ENCODE results near the gene TEAD4. TPM values are rescaled to one million over a fixed set of nuclear protein-coding genes. Genes with fewer than 3 reads are reported as not detected.

The TEAD4 gene
- polyA plus RNA-seq, 1 donor: 99.9 TPM

DNA sequence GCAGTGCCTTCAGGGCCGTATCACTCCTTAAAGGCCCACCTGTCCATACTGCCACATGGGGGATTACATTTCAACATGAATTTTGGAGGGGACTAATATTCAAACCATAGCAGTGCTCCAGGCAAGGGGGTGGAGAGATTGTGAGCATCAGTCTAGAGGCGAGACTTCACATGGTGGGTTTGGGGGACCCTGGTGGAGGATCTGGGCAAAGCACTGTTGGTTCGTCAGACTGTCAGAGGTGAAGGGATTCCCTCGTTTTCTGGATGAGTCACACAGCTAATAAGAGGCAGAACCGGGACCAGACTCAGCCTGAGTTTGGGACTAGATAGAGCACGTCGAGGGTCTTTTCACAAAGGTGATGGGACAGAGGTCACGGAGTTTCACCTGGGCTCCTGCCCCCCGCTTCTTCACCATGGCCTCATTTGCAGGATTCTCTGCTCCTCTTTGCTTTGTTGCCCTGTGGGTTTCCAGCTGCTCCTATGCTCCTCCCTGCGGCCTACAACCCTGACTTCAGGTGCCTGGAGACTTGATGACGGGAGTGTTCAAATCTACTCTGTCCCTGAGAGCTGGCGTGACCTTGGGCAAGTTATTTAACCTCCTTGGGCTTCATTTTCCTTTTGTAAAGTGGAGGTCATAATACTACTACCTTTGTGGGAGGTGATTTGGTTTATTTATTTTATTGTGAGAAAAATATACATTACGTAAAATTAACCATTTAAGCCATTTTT lies 41.5 kb downstream of the TEAD4 start:
- DNase-seq (ENCODE audit: low read depth): no peak

DNA sequence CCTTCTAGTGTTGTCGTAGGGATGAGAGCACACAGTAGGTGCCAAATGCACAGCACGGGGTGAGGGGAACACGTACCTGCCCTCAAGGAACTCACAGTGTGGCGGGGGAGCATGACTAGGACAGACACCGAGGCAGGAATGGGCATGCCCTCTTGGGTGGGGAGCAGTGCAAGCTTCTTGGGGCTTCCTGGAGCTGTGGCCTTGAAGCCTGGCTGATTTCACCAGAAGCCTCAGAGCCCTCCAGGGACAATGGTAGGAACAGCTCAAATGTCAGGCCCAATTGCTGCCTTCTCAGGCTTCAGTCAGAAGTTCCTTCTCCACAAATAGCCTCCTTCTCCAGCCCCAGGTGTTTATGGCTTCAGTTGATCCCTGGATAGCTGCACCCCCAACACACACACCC lies 43.4 kb downstream of the TEAD4 start:
- no peak for DNase-seq (ENCODE audit: low read depth)

DNA sequence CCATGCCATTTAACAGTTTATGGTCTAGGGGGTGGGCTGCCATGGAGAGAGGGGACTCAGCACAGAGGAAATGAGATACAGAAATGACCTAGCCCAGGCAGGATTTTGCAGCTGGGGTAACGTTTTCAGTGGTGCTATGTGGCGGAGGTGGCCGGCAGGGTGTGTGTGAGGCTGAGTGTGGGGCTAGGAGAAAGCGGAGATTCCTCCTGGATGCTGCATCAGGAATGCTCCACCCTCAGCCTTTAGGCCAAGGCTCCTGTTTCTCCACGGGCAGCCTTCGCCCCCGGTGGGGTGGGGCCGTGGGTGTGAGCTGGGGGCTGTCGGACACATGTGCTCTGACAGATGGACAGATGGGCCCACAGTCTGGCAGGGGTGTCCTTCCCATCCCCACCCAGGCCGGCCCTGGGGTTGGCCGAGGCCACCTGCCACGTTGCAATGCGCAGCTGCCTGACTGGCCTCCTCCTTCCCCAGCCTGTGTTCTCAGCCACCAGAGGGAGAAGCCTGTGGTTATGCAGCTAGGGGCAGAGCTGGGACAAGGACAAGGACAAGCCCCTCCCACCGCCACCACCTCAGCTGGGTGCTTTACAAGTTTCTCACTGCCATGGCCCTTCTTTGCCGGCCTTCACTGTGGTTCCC lies 44.3 kb downstream of the TEAD4 start:
- DNase-seq (ENCODE audit: low read depth): no peak

DNA sequence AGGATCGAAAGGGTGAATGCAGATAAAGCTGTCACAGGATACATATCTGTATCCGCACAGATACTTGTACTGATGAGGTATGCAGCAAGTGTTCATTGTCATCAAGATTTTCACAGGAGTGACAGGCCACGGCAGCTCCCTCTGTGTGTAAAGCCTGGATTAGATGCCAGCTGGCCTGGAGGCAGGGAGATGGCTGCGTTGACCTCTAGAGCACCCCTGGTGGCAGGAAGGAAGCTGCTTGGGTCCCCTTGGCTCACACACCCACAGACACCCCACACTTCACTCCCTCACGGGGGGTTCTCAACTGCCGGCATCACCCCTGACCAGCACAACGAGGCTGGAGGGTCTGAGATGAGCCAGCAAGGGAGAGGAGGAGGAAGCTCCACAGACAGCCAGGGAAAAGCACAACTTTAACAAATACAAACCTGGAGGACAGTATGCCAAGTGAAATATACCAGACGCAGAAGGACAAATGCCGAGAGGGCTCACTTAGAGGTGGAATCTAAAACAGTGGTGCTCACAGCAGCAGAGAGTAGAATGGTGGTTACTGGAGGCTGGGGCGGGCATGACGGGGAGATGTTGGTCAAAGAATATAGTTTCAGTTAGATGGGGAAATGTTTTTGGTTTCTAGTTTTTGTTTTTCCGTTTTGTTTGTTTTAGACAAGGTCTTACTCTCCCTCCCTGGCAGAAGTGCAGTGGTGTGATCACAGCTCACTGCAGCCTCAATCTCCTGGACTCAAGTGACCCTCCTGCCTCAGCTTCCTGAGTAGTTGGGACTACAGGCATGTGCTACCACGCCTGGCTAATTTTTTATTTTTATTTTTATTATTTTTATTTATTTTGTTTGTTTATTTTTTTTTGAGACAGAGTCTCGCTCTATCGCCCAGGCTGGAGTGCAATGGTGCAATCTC lies 45.7 kb downstream of the TEAD4 start:
- DNase-seq (ENCODE audit: low read depth): no peak

DNA sequence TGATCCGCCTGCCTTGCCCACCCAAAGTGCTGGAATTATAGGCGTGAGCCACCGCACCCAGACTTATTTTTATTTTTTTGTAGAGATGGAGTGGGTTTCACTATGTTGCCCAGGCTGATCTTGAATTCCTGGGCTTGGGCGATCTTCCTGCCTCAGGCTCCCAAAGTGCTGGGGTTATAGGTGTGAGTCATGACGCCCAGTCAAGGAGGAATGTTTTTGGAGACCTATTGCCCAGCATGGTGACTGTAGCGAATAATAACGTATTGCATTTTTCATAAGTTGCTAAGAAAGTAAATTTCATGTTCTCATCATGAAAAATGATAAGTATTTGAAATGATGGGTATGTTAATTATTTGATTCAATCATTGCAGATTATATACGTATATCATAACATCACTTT lies 46.5 kb downstream of the TEAD4 start:
- no peak for DNase-seq (ENCODE audit: low read depth)

DNA sequence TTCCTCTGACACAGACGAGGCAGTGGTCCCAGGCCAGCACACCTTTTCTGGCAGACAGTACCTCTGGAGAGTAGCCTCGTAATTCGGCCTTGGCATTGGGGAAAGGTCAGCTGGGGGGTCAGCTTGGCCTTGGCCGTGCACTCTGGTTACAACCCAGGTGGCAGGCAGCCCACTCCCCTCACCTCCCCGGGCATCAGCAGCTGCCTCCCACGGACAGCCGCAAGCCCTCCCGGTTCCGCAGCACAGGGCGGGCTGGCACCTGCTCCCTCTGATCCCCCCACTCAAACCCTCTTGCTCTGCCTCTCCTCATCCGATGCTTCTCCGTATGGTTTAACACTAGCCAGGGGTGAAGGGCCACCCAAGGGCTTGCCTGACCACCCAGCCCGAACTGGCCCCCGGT lies 50.6 kb downstream of the TEAD4 start:
- DNase-seq (ENCODE audit: low read depth): no peak

DNA sequence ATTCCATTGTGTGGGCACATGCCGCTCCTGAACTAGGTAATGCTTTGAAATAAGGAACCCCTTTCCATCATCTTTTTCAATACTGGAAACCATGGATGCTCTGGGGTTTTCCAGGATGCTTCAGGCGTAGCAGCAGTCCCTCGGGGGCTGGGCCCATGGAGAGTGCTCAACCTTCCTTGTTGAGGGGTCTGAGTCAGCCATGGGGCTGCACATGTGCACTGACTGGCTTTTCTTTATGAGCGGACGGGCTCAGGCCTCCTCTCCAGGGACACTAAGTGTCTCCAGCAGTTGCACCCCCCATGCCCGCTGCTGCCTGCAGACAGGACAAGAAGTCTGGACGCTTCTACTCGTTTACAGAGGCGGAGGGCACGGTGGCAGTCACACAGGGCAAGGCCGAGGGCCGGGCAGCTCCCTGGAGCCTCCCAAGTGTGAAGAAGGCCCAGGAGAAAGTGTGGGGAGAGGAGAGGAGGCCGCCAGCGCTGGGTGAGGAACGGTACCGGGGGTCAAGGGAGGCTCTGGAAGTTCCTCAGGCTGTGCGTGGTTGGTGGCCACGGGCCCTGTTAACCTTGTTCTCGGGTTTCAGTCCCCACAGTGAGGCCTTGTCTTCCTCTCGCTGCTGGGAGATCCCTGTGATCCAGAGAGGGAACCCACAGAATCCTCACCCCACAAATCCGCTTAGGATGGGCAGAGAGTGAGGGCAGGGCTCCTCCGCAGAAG lies 51.2 kb downstream of the TEAD4 start:
- no peak for DNase-seq (ENCODE audit: low read depth)

DNA sequence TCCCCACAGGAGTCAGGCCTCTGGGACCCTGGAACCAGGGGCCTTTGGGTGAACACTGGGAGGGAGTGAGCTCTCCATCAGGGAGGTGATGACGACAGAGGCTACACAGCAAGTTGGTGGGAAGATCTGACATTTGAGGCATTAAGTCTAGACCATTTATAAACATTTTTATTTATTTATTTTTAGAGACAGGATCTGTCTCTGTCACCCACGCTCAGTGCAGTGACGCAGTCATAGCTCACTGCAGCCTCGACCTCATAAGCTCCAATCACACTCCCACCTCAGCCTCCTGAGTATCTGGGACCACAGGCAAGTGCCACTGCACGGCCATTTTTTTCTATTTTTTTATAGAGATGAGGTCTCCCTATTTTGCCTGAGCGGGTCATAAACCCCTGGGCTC lies 53.6 kb downstream of the TEAD4 start:
- no peak for DNase-seq (ENCODE audit: low read depth)

DNA sequence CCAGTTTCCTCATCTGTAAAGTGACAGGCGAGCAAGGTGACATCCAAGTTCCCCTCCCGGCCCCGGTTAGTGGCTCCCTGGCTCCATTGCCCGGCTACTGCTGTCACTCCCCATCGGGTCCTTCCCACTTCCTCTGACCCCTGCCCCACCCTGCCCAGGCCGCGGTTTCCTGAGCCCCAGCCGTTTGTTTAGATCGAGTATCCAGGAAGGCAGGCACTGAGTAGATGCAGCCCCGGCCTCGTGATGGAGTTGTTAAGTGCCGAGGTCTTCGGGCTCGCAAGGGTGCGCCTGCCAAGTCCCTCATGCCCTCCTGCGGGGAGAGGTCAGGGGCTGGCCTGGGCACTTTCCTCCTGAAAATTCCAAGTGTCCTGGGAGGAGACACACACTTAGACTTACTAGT lies 55.4 kb downstream of the TEAD4 start:
- no peak for DNase-seq (ENCODE audit: low read depth)

DNA sequence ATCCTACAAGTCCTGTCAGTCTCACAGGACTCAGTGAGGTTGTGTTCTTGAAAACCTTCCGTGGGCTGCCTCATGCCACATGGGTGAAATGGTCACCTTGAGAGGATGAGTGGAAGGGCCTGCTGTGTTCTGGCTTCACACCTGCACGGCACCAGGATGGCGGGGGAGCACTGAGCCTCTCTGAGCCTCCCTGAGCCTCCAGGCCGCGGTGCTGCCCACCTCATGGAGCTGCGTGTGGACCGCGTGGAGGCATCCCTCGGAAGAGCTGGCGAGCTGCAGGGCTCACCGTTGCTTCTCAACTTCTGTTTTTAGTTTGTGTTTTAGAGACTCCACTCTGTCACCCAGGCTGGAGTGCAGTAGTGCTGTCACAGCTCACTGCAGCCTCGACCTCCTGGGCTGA lies 56.2 kb downstream of the TEAD4 start:
- no peak for DNase-seq (ENCODE audit: low read depth)

DNA sequence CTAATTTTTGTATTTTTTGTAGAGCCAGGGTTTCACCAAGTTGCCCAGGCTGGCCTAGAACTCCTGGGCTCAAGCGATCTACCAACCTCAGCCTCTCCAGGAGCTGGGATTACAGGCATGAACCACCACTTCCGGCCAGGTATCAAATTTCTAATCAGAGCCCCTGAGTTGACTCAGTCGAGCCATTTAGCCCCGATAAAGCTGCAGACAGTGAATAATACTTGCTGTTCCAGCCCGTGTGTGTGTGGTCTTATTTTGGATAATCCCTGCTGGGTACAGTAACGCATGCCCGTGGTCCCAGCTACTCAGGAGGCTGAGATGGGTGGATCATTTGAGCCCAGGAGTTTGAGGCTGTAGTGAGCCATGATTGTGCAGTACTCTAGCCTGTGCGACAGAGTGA lies 57.0 kb downstream of the TEAD4 start:
- DNase-seq (ENCODE audit: low read depth): no peak

DNA sequence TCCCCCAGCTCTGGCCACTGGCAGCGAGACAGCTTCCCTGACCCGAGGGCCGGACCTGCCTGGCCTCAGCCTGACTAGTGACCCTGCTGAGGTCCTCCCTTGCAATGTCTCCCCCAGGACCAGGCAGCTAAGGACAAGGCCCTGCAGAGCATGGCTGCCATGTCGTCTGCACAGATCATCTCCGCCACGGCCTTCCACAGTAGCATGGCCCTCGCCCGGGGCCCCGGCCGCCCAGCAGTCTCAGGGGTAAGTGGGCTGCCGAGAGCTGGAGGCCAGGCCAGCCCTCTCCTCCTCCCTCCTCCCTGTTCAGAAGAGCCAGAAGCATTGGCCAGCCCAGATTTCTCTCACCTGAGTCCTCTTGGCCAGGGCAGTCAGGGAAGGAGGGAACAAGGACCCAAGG lies 58.1 kb downstream of the TEAD4 start:
- no peak for DNase-seq (ENCODE audit: low read depth)

DNA sequence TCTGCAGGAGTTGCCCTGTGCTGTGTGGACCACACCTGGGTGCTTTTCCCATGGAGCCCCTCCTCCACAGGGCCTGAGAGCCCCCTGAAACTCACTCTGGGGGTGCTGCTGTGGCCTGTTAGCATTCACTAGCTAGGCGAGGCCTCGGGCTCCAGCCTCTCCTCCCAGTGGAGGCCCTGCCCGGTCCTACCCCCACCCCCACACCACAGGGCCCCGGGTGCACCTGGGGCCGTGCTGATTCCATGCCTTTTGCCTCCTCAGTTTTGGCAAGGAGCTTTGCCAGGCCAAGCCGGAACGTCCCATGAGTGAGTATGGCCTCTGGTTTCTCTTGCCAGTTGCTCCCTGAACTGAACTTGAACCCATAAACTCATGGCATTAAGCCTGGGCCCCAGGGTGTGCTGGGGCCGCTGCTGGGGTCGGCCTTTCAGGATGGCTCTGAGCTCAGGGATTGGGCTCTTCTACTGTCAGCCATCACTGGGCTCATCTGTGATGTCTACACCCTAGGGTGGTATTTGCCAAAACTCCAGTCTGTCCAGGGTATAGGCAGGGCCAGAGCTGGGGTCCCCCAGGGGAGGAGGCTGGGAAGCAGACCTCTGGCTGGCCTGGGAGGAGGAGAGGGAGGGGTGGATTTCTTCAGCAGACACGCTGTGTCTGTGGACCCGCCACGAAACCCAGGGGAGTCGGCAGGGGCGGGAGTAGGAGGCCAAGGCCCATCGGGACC lies 59.2 kb downstream of the TEAD4 start:
- DNase-seq (ENCODE audit: low read depth): no peak

DNA sequence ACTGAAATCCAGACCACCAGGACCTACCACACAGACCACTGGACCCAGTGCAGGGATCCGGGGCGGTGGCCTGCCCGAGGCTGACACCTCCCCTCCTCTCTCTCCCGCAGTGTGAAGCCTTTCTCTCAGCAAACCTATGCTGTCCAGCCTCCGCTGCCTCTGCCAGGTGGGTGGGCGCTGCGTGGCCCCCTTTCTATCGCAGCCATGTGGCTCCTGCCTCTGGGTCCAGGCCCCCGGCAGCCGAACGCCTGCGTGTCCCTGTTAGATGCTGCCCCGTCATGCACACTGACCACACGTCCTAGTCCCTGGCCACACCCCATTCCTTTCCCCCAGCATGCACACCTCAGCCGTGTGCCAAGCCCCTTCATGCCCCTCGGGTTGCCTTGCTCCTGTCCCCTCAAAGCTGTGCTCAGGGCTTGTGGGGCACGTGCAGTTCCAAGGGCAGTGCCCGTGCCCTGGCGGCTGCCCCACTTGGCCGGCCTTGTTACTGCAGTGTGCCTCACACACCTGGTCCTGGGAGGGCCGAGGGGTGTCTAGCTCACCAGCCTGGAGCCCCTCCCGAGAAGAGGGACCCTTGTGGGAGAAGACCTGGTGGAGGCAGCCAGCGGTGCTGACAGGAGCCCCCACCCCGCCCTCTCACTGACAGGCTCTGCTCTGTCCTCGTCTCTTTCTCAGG lies 59.9 kb downstream of the TEAD4 start:
- DNase-seq (ENCODE audit: low read depth): no peak

DNA sequence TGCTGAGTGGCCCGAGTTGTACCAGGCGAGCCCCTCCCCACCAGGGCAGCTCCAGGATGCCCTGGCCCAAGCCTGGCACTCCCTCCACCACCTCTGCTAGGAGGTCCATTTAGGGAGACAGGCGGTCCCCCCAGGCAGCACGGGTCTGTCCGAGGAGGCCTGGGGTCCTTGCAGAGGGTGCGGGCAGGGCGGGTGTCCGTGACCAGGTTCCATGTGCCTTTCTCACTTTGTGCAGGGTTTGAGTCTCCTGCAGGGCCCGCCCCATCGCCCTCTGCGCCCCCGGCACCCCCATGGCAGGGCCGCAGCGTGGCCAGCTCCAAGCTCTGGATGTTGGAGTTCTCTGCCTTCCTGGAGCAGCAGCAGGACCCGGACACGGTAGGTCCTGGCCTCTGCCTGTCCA lies 61.2 kb downstream of the TEAD4 start:
- DNase-seq (ENCODE audit: low read depth): no peak

DNA sequence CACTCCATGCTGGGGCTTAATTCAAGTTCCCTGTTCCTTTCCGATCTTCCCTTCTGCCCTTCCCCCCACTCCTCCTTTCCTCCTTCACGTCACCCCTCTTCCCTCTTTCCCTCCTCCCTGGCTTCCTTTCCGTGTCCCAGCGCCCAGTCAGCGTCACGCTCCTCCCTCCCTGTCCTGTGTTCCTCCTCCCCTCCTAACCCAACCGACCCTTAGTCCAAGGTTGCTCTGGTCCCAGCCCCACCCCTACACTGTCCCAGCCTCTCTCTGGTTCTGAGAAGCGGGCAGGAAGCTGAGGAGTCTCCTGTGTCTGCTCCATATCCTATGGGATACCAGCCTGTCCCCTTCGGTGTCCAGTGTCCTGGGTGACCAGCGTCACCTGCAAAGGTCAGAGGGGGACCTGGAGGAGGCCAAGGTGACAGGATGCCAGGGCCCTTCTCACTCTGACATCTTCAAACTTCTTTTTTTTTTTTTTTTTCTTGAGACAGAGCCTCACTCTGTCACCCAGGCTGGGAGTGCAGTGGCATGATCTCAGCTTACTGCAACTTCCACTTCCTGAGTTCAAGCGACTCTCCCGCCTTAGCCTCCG lies 61.7 kb downstream of the TEAD4 start:
- DNase-seq (ENCODE audit: low read depth): no peak

DNA sequence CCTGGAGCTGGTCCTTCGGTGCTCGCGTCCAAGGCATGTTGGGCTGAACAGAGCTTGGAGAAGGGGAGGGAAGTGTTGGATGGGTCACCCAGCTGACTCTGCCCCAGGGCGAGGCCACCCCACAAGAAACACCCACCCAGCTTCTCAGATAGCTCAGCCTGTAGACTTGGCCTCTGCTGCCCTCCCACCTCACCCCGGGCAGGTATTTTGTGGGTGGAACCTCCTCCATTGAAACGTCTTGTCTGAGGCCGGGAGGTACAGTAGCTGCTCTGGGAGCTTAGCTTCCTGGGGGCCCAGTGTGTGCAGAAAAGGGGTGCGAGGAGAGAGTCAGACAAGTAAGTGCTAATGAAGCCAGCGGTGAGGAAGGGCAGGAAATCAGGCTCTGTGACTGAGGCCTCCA lies 63.2 kb downstream of the TEAD4 start:
- no peak for DNase-seq (ENCODE audit: low read depth)

DNA sequence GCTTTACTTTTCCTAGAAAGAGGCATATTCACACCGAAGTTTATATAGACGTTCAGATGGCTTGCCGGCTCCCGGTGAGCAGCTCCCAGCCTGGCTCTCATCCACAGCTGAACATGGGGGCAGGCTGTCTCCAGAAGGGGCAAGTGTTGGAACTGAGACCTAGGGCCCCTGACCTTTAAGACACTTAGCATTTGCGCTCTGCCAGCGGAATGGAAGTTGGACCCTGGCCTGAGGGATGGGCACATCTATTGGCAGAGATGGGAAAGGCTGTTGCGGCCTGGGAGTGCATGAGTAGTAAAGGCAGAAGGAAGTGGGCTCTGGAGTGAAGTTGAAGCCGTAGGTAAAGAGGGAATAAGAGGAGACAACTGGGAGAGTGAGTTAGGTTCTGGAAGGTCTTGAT lies 63.8 kb downstream of the TEAD4 start:
- no peak for DNase-seq (ENCODE audit: low read depth)

DNA sequence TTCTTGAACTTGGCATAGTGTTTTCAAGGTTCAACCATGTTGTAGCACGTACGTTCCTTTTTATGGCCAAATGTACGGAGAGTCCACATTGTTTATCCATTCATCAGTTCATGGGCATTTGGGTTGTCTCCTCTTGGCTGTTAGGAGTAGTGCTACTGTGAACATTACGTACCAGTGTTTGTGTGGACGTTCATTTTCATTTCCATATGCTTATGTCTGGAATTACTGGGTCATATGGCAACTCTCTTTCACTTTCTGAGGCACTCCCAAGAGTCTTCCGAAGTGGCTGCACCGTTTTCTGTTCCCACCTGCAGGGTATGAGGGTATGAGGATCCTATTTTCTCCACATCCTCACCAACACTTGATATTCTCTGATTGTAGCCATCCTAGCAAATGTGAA lies 68.9 kb downstream of the TEAD4 start:
- no peak for DNase-seq (ENCODE audit: low read depth)

DNA sequence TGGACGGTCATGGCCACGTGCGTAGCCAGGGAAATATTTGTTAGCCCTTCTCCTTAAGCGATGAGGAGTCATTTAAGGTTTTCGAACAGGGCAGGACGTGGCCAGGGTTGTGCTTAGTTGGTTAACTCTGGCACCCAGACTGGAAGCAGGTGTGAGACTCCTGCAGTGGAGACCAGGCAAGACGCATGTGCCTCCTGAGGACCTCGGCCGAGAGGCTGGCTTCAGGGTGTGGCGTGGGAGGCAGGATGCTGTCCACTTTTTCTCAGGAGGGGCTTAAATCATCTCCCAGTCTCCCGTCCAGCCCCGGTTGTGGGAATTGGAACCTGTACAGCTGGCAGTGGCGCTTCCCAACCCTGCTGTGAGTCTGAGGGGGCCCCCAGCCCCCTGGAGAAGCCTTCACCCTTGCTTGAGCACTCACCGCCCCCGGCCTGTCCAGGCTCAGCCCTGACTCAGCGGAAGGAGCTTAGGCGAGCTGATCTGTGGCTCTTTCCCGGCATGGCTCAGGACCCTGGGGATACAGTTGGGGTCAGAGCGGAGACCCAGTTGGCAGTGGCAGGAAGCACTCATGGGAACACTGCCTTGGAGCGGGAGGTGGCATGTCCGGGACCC lies 71.7 kb downstream of the TEAD4 start:
- no peak for DNase-seq (ENCODE audit: low read depth)
